Kidney (tissue), 14 donors: ENCODE measurements around the gene IL17RE. TPM values are rescaled to one million over a fixed set of nuclear protein-coding genes. Genes with fewer than 3 reads are reported as not detected.
"Not testable (repeated sequence)": the region's sequence is repeated elsewhere in the genome, so short reads cannot be mapped to it uniquely, and the experiment has no call there.

Experiments used
- DNase-seq, 5 donors: peaks; one replicate each; pipeline ENCODE4 v3.0.0-alpha.2; 2013 to 2020
- FAIRE-seq: peaks from 2 replicates; lab custom pipeline; 2012; peaks lifted over from hg19 to GRCh38; lab: Jason Lieb, UNC
- H3K27ac ChIP-seq, 2 donors: one replicate each; pipeline ENCODE4 v1.7.0; 2013; ENCODE audit warnings: low read depth in 2 of 2, low read length in 2 of 2, inconsistent platforms in 1 of 2
- H3K27me3 ChIP-seq: one replicate; pipeline ENCODE4 v1.7.1; 2013; ENCODE audit warnings: low read length, inconsistent platforms; ENCODE audit not compliant: control insufficient read depth, insufficient read depth
- H3K36me3 ChIP-seq, 3 donors: one replicate each; pipeline versions ENCODE4 v1.7.0 to v1.7.1; 2013; ENCODE audit warnings: low read length in 3 of 3, control low read depth in 1 of 3, inconsistent platforms in 1 of 3; ENCODE audit not compliant: insufficient read depth in 3 of 3, control insufficient read depth in 2 of 3
- H3K4me1 ChIP-seq, 3 donors: one replicate each; pipeline versions ENCODE4 v1.7.0 to v1.7.1; 2013; ENCODE audit warnings: low read length in 3 of 3, inconsistent platforms in 1 of 3, low read depth in 1 of 3; ENCODE audit not compliant: control insufficient read depth in 2 of 3, insufficient read depth in 2 of 3
- H3K4me3 ChIP-seq, 3 donors: one replicate each; pipeline versions ENCODE4 v1.7.0 to v1.8.1; 2013; ENCODE audit warnings: low read length in 3 of 3, control low read depth in 1 of 3, inconsistent platforms in 1 of 3
- H3K9ac ChIP-seq, 3 donors: one replicate each; pipeline versions ENCODE4 v1.7.0 to v1.7.1; 2013; ENCODE audit warnings: low read length in 3 of 3, control low read depth in 1 of 3, inconsistent platforms in 1 of 3
- H3K9me3 ChIP-seq, 3 donors: one replicate each; pipeline versions ENCODE4 v1.7.0 to v1.7.1; 2013; ENCODE audit warnings: low read length in 3 of 3, control low read depth in 1 of 3, inconsistent platforms in 1 of 3; ENCODE audit not compliant: control insufficient read depth in 2 of 3, insufficient read depth in 1 of 3
- CTCF ChIP-seq: IDR thresholded peaks from 3 replicates; pipeline ENCODE4 v1.5.1; 2012; ENCODE audit warnings: mild to moderate bottlenecking, moderate library complexity, borderline replicate concordance; ENCODE audit not compliant: insufficient read depth; ENCODE audit errors: extremely low read depth
- intact Hi-C: fragments of 100-400 bp; cut with DNase I; formaldehyde crosslinking; loops from one replicate; pipeline ENCODE4 v1.11.1; 2022
- polyA plus RNA-seq: library from polyadenylated mRNA; stranded (reverse); fragments of 350-450 nt; fragmentation: Illumina TruSeq; extraction: RNeasy Lipid Tissue Mini Kit (QIAGEN cat#74804); gene quantifications from one replicate; pipeline ENCODE4 v1.2.3, GENCODE V29; 2014; ENCODE audit warnings: low read depth, low replicate concordance; ENCODE audit not compliant: insufficient read depth
- total RNA-seq: library from RNA; stranded (reverse); fragmentation: NEBNext Ultra II Directional; extraction: Animal tissue kit (Norgen Biotek cat#: 25700); gene quantifications from one replicate; pipeline ENCODE4 v1.2.1, GENCODE V29; 2021
- donor health status: control.
- donor health status: control.
- donor health status: control.
- donor health status: control.
- donor health status: control.
- donor health status: DM: yes; HTN: yes; CAD: no.
- donor health status: Normal renal cell carcinoma (clear cell type).

Gene IL17RE
- total and polyA plus RNA-seq, 2 donors from 2014 or later = 7.5 to 8.5 TPM

DNA sequence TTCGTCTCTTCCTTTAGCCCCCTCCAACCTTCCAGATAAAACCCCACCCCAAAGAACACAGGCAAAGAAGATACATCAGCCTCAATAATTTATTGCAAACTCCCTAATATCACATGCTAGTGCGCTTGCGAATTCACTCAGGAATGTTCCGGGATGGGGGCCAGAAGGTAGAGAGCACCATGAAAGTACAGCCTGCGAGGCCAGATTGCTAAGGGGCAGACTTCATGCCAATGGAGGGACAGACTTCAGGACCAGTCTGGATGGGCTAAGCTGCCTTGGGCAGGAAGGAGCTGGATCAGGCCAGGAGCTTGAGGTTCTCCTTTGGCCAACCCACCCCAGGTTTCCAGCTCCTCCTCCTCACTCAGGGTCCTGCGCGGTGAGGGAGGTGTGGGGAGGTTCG, 36.0 kb upstream of the IL17RE start:
- DNase-seq (no peak), FAIRE-seq (no peak)
- Histone ChIP-seq H3K9ac (no peak overlapping the region), H3K27ac (no peak overlapping the region), H3K4me3 (no peak overlapping the region), H3K27me3 (no peaks in the 10 kb centered on the region), H3K4me1 (no peaks in the 10 kb centered on the region), H3K36me3 (no peaks in the 10 kb centered on the region), H3K9me3 (no peaks in the 10 kb centered on the region)
- intact Hi-C loops = no loop called here
- TF ChIP-seq CTCF = no peak

- no peaks in the 10 kb centered on the region for H3K36me3 ChIP-seq
- H3K27ac ChIP-seq = no peak overlapping the region
- no peak overlapping the region for H3K4me3 ChIP-seq
- intact Hi-C loops = no loop called here
- no peaks in the 10 kb centered on the region for H3K9me3 ChIP-seq
- FAIRE-seq (no peak), DNase-seq (no peak)
- H3K9ac ChIP-seq = no peak overlapping the region
- no peaks in the 10 kb centered on the region for H3K27me3 ChIP-seq
- no peaks in the 10 kb centered on the region for H3K4me1 ChIP-seq
- no peak for TF ChIP-seq CTCF
Observed at GRCh38 chr3:9867106-9867505, 35.5 kb upstream of the IL17RE start.

DNA sequence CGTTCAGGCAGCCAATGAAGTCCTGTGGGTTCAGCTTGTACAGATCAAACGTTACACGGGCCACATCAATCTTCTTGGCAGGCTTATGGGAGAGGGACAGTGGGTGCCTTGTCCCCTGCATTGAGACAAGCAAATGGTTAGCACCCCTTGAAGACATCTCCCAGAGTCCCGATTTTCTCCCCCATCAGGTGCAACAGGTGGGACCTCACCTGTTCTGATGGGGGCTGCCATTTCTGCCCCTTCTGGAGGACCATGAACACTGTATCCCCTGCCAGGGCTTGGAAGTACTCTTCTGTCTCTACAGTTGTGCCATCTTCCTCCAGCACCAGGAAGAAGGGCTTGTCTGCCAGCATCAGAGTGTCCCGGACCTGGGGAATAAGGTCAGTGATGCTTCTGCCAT, 32.7 kb upstream of the IL17RE start:
- no peaks in the 10 kb centered on the region for H3K36me3 ChIP-seq
- DNase-seq = no peak
- H3K4me3 ChIP-seq = no peak overlapping the region
- no peaks in the 10 kb centered on the region for H3K27me3 ChIP-seq
- H3K4me1 ChIP-seq = no peaks in the 10 kb centered on the region
- no peak for FAIRE-seq
- H3K9me3 ChIP-seq = no peaks in the 10 kb centered on the region
- intact Hi-C loops = no loop called here
- no peak overlapping the region for H3K9ac ChIP-seq
- no peak for TF ChIP-seq CTCF
- H3K27ac ChIP-seq = no peak overlapping the region

- Histone ChIP-seq H3K9ac (no peak overlapping the region), H3K9me3 (no peaks in the 10 kb centered on the region), H3K4me3 (no peak overlapping the region), H3K36me3 (no peaks in the 10 kb centered on the region), H3K27me3 (no peaks in the 10 kb centered on the region), H3K27ac (no peak overlapping the region), H3K4me1 (no peaks in the 10 kb centered on the region)
- no peak for FAIRE-seq
- TF ChIP-seq CTCF = no peak
- intact Hi-C loops = no loop called here
- DNase-seq = no peak
Observed at GRCh38 chr3:9870978-9871377, 31.7 kb upstream of the IL17RE start.

- intact Hi-C loops, H3K4me1 ChIP-seq, H3K9ac ChIP-seq, FAIRE-seq, H3K27me3 ChIP-seq, H3K27ac ChIP-seq, H3K4me3 ChIP-seq, DNase-seq, H3K9me3 ChIP-seq, H3K36me3 ChIP-seq: not testable (repeated sequence)
Observed at GRCh38 chr3:9872067-9872466, 30.6 kb upstream of the IL17RE start.
